ENCODE data around the gene MYLK. TPM values are rescaled to one million over a fixed set of nuclear protein-coding genes. Genes with fewer than 3 reads are reported as not detected.

The MYLK gene
- total RNA-seq, 1 experiment from 2014 or later: 52.7 TPM

DNA sequence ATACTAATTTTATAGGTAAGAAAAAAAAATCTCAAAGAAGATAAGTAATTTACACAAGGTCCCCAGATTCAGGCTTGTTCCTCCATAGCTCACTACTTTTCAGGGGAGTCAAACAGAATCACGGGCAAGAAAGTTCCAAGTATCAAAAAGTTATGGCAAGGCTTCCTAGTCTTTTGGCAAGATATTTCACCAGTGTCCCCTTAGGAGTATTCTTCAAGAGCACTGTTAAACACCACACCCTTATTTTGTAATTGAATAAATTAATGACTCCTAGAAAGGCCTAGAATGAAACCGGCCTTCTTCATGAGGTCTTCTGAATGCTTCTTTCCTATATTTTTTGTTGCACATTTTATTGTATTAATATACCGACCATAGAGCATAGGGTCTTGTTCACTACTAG is 109.7 kb downstream of the MYLK start:
- DNase-seq (ENCODE audit: low read depth): no peak

DNA sequence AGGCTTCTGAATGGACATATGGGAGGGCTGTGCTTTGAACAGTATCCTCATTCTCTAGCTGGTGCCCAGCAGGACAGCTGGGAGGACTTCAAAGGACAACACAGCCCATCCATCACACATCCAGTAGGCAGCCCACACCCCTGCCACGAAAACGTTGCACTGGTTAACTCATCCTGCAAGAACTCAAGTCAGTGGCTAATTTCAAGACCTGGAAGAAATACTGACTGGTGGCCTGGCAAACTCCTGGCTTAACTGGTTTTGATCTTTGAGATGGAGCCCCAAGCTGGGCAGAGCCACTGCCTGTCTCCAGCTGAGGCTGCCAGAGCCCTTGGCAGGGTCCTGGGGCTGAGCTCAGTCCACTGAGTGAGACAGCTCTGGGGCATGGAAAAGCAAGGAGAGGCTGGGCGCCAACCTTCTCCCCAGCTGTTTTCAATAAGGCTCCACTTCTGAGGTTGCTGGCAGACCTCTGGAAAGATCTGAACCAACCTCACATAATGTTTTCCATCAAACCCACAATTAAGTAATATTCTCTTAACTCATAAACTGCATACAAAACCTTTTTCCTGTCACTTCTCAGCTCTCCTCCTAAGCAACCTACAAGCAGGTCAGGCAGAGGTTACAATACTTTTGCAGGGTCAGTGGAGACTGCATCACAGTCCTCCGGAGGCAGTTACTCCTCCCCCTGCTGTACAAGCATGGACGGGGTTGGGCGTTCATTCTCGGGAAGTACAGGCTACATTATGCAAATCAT is 110.3 kb downstream of the MYLK start:
- peak; percentile 59 for DNase-seq (ENCODE audit: low read depth)

DNA sequence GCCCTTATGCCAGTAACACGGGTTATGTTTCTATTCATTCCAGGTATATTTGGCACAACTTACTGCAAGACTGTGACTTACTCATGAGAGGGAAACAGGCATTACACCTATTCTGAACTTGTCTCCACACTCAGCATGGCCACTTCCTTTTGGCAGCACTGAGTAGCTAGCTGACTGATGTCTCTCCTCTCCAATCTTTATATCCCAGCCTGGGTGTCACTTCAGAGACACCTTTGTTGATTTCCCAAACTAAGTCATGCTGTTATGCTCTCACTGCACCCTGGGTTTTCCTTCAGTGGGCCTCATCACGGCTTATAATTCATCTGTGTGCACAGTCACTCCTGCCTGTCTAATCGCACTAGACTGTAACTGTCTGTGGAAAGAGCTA is 114.8 kb downstream of the MYLK start:
- DNase-seq (ENCODE audit: low read depth): no peak

DNA sequence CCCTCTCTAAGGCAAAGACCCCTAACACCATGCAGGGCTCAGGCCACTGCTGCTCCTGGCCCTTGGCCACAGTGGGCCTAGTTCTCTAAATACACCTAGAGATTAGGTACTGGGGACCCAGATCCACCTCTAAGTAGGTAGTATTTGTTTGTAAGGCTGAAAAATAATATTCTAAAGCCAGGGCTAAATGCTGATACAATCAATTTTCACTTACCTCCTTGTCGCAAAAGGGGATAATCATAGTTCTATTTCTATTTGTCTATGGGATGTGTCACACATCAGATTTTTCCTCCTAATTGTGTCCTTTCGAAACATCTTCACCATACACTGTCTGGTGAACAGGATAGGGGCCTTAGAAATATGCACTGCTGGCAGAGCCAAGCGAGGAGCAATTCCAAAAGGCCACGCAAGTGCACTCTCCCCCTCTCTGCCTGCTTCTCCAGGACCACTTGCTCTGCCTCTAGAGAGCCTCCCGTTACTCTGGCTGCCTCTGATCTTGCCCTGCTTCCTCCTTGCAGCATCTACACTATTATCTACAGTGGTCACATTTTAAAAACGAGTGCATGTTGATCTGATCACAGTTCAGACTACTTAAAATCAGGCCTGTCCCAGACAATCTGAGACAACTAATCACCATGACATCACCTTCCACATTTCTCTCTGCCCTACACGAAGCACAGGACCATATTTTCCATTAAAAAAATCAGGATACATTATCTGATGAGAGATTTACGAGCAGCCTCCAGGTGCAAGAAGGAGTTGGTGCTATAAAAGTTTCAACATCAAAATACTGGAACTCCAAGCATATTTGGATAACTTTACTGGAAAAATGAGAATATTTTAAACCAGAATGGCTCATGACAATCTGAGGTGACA is 115.4 kb downstream of the MYLK start:
- no peak for DNase-seq (ENCODE audit: low read depth)

DNA sequence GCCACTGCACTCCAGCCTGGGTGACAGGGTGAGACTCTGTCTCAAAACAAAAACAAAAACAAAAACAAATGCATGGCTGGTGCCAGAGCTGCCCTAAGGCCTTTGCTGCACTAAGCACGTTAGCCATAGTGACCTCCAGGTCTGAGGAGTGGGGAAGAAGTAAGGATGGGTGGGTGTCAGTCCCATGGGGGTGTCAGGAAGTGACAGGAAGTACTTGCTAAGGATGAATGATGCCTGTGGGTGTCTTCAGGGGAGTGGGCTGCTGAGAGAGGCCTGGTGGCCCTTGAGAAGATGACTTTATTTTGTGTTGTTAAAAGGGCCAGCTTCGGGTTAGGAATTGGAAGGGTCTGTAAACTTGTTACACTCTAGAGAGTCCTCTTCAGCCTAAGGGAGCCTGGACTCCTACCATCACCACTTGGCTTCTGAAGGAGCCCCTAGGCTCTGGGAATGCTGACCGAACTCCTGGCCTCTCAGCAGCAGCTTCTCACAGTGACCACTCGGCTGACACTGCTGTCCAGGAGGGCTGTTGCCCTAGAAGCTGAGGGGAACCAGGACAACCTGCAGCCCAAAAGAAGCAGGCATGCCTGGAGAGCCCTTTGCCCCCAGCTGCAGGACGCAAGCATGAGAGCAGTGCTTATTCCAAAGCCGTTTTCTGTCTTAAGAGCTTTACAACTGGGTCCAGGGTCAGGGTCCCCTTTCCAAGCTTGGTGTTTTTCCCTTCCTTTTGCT is 116.4 kb downstream of the MYLK start:
- no peak for DNase-seq (ENCODE audit: low read depth)

DNA sequence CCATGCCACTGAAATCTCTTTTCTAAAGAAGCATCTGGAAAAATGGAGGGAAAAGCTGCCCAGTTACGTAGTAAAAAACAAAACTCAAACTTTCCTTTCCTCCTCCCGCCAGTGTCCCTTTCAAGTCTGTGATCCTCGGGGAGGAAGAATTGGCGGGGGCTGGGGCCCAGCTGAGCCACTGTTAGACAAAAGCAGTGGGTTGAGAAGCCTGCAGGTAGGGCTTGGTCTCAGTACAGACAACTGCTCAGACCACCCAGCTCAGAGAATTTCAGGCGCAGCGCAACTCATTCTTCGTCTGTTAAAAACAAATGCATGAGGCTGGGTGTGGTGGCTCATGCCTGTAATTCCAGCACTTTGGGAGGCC is 117.1 kb downstream of the MYLK start:
- no peak for DNase-seq (ENCODE audit: low read depth)

DNA sequence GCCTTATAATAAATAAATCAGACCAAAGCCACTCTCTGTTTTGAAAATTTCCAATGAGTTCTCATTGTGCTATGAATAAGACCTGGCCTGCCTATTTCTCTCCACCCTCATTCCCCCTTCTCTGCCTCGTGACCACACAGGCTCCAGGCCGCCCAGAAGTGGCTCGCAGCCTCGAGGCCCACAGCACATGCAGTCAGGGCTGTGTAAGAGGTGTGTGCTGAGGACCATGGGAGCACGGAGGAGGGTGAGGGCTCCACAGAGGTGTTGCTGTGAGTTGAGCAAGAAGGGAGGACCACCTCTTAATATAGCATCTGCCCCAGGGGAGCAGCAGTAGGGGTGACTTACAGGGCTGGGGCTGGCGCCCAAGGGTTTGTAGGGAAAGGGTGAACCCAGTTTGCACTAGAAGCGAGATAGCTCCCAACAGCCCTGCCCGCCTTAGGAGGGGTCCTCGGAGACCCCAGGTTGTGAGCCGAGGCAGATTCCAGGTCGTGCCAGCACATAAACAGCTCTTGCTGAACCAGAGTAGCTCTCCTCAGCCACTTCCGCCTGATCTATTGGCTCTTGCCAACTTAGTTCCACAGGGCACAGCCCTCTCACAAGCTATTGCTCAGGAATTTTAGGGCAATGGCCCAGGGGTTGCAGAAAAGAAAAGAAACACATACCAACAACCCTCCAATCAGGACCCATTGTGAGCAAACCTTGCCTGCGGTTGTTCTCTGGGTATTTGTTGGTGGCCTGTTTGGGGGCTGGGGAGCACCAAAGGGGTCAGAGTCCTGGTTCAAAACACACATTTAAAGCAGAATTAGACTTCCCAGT is 117.7 kb downstream of the MYLK start:
- no peak for DNase-seq (ENCODE audit: low read depth)

DNA sequence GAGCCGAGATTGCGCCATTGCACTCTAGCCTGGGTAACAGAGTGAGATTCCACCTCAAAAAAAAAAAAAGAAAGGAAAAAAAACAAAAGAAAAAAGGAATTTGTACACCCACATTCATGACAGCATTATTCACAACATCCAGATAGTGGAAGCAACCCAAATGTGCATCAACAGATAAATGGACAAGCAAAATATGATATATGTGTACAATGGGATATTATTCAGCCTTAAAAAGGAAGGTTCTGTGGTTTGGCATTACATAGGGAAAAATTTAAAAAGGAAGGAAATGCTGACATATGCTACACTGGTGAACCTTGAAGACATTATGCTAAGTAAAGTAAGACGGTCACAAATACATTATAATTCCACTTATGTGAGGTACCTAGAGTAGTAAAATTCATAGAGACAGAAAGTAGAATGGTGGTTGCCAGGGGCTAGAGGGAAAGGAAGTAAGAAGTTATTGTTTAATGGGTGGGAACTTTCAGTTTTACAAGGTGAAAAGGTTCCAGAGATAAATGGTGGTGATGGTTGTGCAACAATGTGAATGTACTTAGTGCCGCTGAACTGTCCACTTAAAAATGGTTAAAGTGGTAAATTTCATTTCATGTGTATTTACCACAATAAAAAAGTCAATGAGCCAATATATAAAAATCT is 118.5 kb downstream of the MYLK start:
- no peak for DNase-seq (ENCODE audit: low read depth)

DNA sequence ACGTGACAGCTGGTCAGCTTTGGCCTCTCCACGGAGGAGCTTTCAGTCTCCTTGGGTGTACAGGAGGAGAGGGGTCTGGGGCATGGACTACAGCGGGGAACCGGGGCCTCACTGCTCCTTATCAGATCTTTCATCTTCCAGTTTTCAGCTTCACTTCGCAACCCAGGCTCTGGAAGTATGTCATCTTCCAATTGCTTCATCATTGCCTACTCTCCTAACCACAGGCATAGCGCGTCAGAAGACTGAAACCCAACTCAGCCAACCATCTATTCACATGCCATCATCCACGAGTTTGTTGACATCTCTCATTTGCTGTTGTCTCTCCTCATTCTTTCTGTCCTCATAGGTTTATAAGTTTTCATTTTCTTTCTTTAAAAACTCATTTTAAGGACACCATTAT is 119.5 kb downstream of the MYLK start:
- no peak for DNase-seq (ENCODE audit: low read depth)

DNA sequence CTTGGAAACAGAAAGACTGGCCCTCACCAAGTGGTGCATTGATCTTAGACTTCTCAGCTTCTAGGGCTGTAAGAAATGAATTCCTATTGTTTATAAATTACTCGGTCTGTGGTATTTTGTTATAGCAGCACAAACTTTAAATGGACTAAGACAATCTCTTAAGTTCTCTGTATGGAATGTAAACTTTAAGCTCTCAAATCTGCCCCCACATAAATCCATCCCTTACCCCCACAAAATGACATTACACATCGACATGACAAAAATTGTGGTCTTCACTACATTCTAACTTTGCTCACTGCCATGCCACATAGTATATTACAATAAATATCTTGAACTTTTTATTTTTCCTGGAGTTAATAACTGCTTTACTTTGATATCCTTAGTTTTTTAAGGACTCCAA is 121.3 kb downstream of the MYLK start:
- no peak for DNase-seq (ENCODE audit: low read depth)

DNA sequence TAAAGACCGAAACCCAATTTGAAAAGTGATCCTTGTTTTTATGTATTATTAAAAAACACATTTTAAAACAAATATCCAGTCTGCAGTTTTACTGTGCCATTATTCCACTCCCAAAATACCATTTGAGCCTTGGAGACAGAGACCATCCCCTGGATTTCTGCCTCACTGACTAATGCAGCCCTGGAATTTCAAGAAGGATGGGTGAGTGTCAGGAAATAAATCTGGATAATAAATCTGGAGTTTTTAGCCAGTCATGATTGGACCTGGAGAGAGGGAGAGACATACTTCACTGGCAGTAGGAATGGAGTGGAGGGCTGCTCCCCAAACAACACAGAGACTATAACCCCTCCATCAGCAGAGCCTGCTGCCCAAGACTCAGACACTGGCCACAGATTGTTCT is 123.3 kb downstream of the MYLK start:
- DNase-seq (ENCODE audit: low read depth): no peak

DNA sequence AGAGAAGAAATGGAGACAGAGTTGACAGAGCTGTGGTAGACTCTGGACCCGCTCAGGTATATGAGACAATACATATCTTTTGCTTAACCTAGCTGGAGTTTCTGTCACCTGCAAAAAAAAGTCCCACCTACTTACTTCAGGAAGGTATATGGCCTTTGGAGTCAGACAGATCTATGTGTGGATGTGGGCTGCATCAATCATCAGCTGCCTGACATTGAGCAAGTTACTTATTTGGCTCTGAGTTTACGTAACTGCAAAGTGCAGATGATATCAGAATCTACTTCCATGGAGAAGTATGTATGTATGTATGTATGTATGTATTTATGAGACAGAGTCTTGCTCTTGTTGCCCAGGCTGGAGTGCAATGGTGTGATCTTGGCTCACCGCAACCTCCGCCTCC is 124.3 kb downstream of the MYLK start:
- no peak for DNase-seq (ENCODE audit: low read depth)

DNA sequence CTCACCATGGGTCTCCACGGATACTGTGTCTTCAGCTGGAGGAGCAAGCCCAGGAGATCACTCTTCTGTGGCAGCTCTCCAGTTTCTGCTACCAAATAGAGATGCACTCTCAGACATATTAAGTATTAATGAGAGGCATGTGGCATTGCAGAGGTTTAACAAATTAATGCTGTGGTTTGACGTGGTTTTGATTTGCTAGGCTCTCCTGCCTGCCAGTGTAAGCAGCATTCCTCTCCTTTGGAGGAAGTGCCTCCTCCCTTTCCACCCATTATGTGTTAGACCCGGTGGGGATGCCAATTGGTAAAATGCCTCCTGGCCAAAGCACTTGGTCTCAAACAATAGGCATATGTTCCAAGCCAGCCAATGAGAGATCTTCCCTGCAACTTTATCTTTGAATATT is 124.8 kb downstream of the MYLK start:
- no peak for DNase-seq (ENCODE audit: low read depth)

DNA sequence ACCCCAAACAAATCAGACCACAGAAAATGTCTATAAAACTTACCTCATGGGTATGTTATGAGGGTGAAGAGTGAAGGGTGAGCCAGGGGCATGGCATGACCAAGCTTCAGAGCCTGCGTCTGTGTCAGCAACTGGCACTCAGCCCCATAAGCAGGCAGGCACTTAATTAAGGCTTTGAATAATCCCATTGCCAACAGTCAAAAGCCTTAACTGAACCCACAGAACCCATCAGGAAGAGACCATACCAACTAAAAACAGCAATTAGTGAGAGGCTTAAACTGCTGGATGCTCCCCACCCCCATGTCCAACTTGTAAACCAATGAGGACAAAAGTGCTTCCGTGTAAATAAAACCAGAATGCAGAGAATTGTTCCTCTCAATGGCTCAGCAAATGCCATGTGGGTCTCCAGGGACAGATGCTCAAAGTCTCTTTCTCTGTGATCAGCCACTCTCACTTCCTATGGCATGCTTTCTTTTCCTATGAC is 126.0 kb downstream of the MYLK start:
- peak; percentile 95 for DNase-seq (ENCODE audit: low read depth)

DNA sequence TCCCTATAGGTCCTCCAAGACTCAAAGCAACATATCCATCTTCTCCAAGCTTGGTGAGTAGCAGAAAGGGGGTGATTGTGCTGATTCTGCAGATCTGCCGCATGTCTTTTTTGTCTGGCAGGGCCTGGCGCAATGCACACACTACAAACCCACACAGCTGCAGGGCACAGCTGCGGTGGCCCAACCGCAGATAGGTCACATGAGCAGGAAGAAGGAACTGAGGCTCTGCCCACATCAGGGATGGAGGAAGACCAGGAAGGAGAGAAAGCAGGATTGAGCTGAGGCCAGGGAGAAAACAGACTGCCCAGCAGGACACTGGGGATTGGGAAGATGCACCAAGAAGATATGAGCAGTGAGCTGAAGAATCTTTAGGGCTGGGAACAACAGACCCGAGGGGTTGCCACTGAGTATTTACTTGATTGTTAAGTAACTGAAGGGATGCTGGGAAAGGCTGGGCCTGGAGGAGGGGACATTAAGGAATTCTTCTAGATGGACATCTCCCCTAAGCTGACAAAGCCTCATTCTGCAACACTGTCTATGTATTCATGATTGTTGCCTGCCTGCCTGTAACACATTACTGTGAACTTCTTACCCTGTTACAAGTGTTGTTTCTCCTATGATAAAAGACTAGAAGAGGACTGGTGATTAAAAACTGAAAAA is 126.7 kb downstream of the MYLK start:
- DNase-seq (ENCODE audit: low read depth): peak; percentile 92

DNA sequence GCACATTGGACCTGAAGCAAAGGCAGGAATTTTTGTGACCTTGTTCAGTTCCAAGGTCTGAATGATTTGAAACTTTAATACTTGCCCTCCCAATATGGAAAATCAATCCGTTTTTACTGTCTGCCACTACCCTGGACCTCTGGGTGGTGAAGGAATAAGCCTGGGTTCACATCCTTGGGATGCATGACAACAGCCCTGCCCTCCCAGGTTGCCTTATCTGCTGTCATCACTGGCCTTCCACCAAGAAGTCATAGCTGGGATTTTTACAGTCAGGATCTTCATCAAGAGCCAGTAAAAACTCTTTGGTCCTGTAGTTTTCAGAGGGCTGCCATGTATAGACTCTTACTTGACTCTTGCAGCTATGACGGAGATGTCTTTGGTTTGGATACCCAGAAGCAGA is 128.6 kb downstream of the MYLK start:
- no peak for DNase-seq (ENCODE audit: low read depth)

DNA sequence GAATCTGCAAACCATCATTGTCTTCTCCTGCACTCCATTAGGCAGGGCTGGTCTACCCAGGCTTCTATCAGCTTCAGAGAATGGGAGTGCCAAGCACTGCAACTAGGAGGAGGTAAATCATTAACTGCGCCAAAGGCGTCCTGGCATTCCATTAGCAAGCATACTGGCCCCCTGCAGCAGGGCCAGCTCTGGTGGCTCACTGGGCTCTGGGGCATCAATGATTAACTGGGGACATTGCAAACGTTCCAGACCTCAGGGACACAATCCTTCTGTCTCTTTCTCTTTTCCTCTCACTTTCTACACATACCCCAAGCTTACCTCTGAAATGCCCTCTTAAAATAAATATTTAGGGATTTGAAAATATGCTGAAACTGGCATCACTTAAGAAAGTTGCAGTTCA is 129.0 kb downstream of the MYLK start:
- DNase-seq (ENCODE audit: low read depth): no peak

DNA sequence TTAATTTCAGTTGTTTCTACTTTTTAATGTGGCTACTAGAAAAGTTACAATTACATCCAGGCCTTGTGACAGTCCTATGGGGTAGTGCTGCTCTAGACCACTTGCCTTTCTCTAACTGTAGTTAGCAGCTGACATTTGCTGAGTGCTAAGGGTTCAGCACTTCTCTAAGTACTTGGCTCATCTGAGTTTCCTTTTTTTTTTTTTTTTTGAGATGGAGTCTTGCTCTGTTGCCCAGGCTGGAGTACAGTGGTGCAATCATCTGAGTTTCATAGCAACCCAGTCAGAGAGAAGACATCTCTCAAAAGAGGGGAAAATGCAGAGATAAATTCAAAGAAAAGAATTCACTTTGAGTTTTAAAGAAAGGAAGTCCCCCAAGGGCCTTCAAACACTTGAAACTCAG is 130.8 kb downstream of the MYLK start:
- DNase-seq (ENCODE audit: low read depth): no peak

DNA sequence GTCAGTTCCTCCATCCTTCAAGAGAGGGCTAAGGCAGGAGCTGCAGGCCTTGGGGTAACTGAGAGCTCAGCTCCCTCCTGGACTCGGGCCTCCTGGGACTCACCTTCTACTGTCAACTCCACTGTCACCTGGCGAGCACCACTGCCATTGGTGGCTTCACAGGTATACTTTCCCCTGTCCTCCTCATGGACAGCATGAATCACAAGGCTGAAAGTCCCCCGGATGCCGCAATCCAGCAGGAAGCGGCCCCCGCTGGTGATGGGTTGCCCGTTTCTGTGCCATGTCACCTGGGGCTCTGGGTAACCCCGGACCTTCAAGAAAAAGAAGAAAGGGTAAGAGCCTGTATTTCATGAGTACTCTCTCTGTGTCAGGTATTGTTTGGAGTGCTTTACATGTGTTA is 131.9 kb downstream of the MYLK start:
- DNase-seq (ENCODE audit: low read depth): no peak

DNA sequence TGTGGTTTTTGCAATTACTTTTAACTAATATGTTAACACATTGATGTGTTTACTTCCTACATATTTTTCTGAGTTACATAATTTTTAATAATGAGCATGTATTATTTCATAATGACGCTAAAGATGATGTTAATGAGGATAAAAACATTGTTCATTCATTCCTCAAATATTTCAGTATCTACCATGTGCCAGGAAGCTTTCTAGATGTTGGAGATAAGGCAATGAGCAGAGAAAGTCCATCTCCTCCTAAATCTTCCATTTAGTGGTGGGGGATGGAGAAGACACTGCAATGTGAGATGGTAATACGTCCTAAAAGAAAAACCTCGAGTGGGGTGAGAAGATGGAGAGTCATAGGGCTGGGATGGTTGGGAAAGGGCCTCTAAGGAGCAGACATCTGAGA is 132.7 kb downstream of the MYLK start:
- no peak for DNase-seq (ENCODE audit: low read depth)
